Ishikawa (cell line): ENCODE results near the gene ANTXR1.

ENCODE experiments used
- CEBPB ChIP-seq: IDR thresholded peaks from 2 replicates; pipeline ENCODE4 v1.6.1; 2012
- EGR1 ChIP-seq: IDR thresholded peaks from 2 replicates; pipeline ENCODE4 v1.6.1; 2012
- EP300 ChIP-seq: IDR thresholded peaks from 2 replicates; pipeline ENCODE4 v1.6.1; 2012; ENCODE audit warnings: borderline replicate concordance
- FOXM1 ChIP-seq: IDR thresholded peaks from 2 replicates; pipeline ENCODE4 v1.6.1; 2012; ENCODE audit warnings: low read depth, borderline replicate concordance
- NFIC ChIP-seq: IDR thresholded peaks from 2 replicates; pipeline ENCODE4 v1.6.1; 2012
- RAD21 ChIP-seq: IDR thresholded peaks from 2 replicates; pipeline ENCODE4 v1.6.1; 2012; ENCODE audit warnings: low read depth
- REST ChIP-seq: IDR thresholded peaks from 2 replicates; pipeline ENCODE4 v1.6.1; 2012; ENCODE audit warnings: low read depth, mild to moderate bottlenecking
- TEAD4 ChIP-seq: IDR thresholded peaks from 2 replicates; pipeline ENCODE4 v1.6.1; 2012
- USF1 ChIP-seq: IDR thresholded peaks from 2 replicates; pipeline ENCODE4 v1.6.1; 2012

GRCh38 chr2:69123182-69123581, 110.2 kb downstream of the ANTXR1 start:
- no peak for TF ChIP-seq CEBPB
- no peak for TF ChIP-seq FOXM1
- TF ChIP-seq EP300, result no peak
- TF ChIP-seq TEAD4, result no peak
- TF ChIP-seq RAD21, result no peak
- no peak for TF ChIP-seq REST
- TF ChIP-seq NFIC, result no peak
- TF ChIP-seq EGR1, result no peak
- TF ChIP-seq USF1, result no peak
